IPS-18a (cell line): ENCODE results near the gene ASB5.

ENCODE experiments used
- H3K27ac ChIP-seq: one replicate; pipeline ENCODE4 v1.5.1; 2013; ENCODE audit warnings: low read length
- H3K27me3 ChIP-seq: one replicate; pipeline ENCODE4 v1.6.1; 2013; ENCODE audit warnings: mild to moderate bottlenecking, low read length; ENCODE audit not compliant: control insufficient read depth, insufficient read depth
- H3K36me3 ChIP-seq: one replicate; pipeline ENCODE4 v1.6.1; 2013; ENCODE audit warnings: low read depth, low read length; ENCODE audit not compliant: control insufficient read depth
- H3K4me1 ChIP-seq: one replicate; pipeline ENCODE4 v1.6.1; 2013; ENCODE audit warnings: low read depth, low read length; ENCODE audit not compliant: control insufficient read depth
- H3K4me3 ChIP-seq: one replicate; pipeline ENCODE4 v1.5.1; 2013; ENCODE audit warnings: low read length
- H3K9ac ChIP-seq: one replicate; pipeline ENCODE4 v1.6.1; 2013; ENCODE audit warnings: mild to moderate bottlenecking, low read length, moderate library complexity
- H3K9me3 ChIP-seq: one replicate; pipeline ENCODE4 v1.6.1; 2013; ENCODE audit warnings: low read depth, low read length; ENCODE audit not compliant: control insufficient read depth

Gene ASB5

GRCh38 chr4:176276710-176277109 is 7.7 kb upstream of the ASB5 start:
- H3K9ac ChIP-seq, result no peak overlapping the region
- no peaks in the 10 kb centered on the region for H3K36me3 ChIP-seq
- no peaks in the 10 kb centered on the region for H3K9me3 ChIP-seq
- H3K4me1 ChIP-seq, result no peaks in the 10 kb centered on the region
- no peak overlapping the region for H3K4me3 ChIP-seq
- no peak overlapping the region for H3K27ac ChIP-seq
- no peaks in the 10 kb centered on the region for H3K27me3 ChIP-seq

DNA sequence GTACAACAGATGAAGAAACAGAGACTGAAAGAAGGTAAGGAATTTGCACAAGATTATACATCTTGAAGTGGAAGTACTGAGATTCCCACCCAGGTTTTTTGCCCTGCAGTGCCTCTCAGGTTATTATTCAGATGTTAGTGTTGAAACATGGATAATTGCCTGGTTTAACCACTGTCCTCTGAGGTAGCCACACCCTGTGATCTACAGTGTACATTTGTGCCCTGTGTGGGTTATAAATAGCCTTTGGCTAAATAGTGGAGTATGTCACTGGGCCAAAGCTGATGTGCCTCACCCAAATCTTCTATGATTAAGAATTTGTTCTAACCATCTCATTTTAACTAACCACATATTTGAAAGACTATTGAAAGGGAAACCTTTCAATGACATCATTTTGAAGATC is 5.4 kb upstream of the ASB5 start:
- Histone ChIP-seq H3K9ac (no peak overlapping the region), H3K4me1 (no peaks in the 10 kb centered on the region), H3K9me3 (no peaks in the 10 kb centered on the region), H3K4me3 (no peak overlapping the region), H3K36me3 (no peaks in the 10 kb centered on the region), H3K27me3 (no peaks in the 10 kb centered on the region), H3K27ac (no peak overlapping the region)

GRCh38 chr4:176273736-176274135 is 4.7 kb upstream of the ASB5 start:
- Histone ChIP-seq H3K36me3 (no peaks in the 10 kb centered on the region), H3K27ac (no peak overlapping the region), H3K27me3 (no peaks in the 10 kb centered on the region), H3K9ac (no peak overlapping the region), H3K4me1 (no peaks in the 10 kb centered on the region), H3K4me3 (no peak overlapping the region), H3K9me3 (no peaks in the 10 kb centered on the region)

DNA sequence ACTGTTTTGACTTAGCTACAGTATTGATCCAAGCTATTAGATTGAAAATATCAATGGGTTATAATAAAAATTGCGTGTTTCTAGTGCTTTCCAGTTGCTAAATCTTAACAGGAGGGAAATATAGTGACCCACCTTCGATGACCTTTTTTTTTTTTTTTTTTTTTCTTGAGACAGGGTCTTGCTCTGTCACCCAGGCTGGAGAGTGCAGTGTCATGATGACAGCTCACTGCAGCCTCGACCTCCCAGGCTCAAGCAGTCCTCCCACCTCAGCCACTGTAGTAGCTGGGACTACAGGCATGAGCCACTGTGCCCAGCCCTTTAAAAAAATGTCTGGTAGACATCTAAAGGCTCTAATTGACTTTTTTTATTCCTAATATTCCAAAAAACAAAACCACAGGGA is 3.8 kb upstream of the ASB5 start:
- no peak overlapping the region for H3K27ac ChIP-seq
- H3K9ac ChIP-seq, result no peak overlapping the region
- H3K27me3 ChIP-seq, result no peaks in the 10 kb centered on the region
- H3K9me3 ChIP-seq, result no peaks in the 10 kb centered on the region
- H3K36me3 ChIP-seq, result no peaks in the 10 kb centered on the region
- no peaks in the 10 kb centered on the region for H3K4me1 ChIP-seq
- H3K4me3 ChIP-seq, result no peak overlapping the region

- no peak overlapping the region for H3K9ac ChIP-seq
- no peaks in the 10 kb centered on the region for H3K9me3 ChIP-seq
These were observed 2.7 kb upstream of the ASB5 start for GRCh38 chr4:176271749-176272148.

GRCh38 chr4:176270669-176271068 is 1.6 kb upstream of the ASB5 start:
- Histone ChIP-seq H3K4me1 (no peaks in the 10 kb centered on the region), H3K4me3 (no peak overlapping the region), H3K36me3 (no peaks in the 10 kb centered on the region), H3K9ac (no peak overlapping the region), H3K27ac (no peak overlapping the region), H3K9me3 (no peaks in the 10 kb centered on the region), H3K27me3 (no peaks in the 10 kb centered on the region)

More at GRCh38 chr4:176271749-176272148, 2.7 kb upstream of the ASB5 start:
- no peaks in the 10 kb centered on the region for H3K4me1 ChIP-seq
- no peak overlapping the region for H3K4me3 ChIP-seq
- H3K36me3 ChIP-seq, result no peaks in the 10 kb centered on the region
- no peak overlapping the region for H3K27ac ChIP-seq
- H3K27me3 ChIP-seq, result no peaks in the 10 kb centered on the region

- Histone ChIP-seq H3K27me3 (no peaks in the 10 kb centered on the region), H3K9ac (no peak overlapping the region), H3K27ac (no peak overlapping the region), H3K4me1 (no peaks in the 10 kb centered on the region), H3K36me3 (no peaks in the 10 kb centered on the region), H3K9me3 (no peaks in the 10 kb centered on the region), H3K4me3 (no peak overlapping the region)
These were observed 3.0 kb downstream of the ASB5 start for GRCh38 chr4:176266026-176266425.

DNA sequence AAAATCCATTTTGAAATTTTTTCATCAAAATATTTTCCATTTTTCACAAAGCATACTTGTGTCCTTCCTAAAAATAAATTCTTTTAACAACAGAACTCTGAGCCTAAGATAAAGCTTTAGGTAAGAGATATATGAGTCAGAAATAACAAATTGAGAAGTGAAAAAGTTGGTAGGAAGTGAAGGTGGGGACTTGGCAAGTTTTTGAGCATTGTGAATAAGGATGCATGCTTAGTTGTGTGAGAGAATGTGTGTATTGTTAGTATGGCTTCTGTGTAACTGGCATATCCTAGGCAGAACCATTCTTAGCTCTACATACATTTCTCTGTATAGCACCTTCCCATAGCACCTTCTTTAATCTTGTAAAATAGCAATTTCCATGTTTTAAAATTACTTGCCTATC is 6.8 kb downstream of the ASB5 start:
- H3K4me1 ChIP-seq, result no peaks in the 10 kb centered on the region
- H3K36me3 ChIP-seq, result no peaks in the 10 kb centered on the region
- H3K27ac ChIP-seq, result no peak overlapping the region
- no peak overlapping the region for H3K9ac ChIP-seq
- H3K4me3 ChIP-seq, result no peak overlapping the region
- H3K27me3 ChIP-seq, result no peaks in the 10 kb centered on the region
- H3K9me3 ChIP-seq, result no peaks in the 10 kb centered on the region

DNA sequence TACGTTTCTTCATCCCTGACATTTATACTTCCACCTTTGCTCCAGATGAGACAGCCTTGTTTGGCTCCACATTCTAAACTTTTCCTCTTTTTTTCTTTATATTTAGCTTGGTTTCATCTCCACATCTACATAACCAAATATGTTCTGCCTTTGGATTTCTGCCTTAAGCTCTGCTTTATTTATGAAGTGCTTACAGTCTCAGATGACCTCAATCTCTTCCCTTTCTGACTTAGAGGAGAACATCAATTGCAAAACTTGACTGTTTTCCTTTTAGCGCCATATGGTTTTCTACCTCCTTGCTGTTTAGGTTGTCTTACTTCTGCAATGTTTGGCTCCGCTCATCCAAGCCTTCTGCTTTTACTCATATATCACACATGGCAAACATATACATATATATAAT is 7.5 kb downstream of the ASB5 start:
- no peaks in the 10 kb centered on the region for H3K9me3 ChIP-seq
- H3K27me3 ChIP-seq, result no peaks in the 10 kb centered on the region
- no peaks in the 10 kb centered on the region for H3K4me1 ChIP-seq
- H3K9ac ChIP-seq, result no peak overlapping the region
- no peak overlapping the region for H3K4me3 ChIP-seq
- H3K36me3 ChIP-seq, result no peaks in the 10 kb centered on the region
- H3K27ac ChIP-seq, result no peak overlapping the region

DNA sequence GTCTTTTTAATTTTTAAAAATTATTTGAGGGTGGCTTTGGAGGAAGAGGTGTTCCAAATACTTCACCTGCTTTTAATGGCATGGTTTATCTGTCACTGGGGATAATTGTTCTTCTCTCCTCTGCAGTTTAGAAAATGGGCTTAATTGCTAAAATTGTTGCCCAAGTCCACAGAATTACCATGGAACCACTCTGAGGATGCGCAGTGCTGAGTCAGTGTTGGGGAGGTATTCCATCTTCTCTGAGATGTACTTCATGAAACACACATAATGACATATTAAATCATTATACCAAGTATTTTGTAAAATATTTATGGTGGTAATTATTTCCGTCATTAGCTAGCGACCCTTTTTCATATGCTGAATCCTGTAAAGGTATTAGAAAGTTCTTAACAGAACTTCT is 8.0 kb downstream of the ASB5 start:
- Histone ChIP-seq H3K36me3 (no peaks in the 10 kb centered on the region), H3K4me3 (no peak overlapping the region), H3K9me3 (no peaks in the 10 kb centered on the region), H3K27ac (no peak overlapping the region), H3K27me3 (no peaks in the 10 kb centered on the region), H3K4me1 (no peaks in the 10 kb centered on the region), H3K9ac (no peak overlapping the region)

GRCh38 chr4:176259330-176260090 is 9.5 kb downstream of the ASB5 start:
- H3K27me3 ChIP-seq, result no peaks in the 10 kb centered on the region
- H3K9me3 ChIP-seq, result no peaks in the 10 kb centered on the region
- no peaks in the 10 kb centered on the region for H3K36me3 ChIP-seq
- no peak overlapping the region for H3K4me3 ChIP-seq
- H3K4me1 ChIP-seq, result no peaks in the 10 kb centered on the region
- H3K27ac ChIP-seq, result no peak overlapping the region
- H3K9ac ChIP-seq, result no peak overlapping the region

- no peak overlapping the region for H3K27ac ChIP-seq
- no peaks in the 10 kb centered on the region for H3K9me3 ChIP-seq
- H3K9ac ChIP-seq, result no peak overlapping the region
- no peaks in the 10 kb centered on the region for H3K36me3 ChIP-seq
- H3K4me3 ChIP-seq, result no peak overlapping the region
- H3K27me3 ChIP-seq, result no peaks in the 10 kb centered on the region
- H3K4me1 ChIP-seq, result no peaks in the 10 kb centered on the region
These were observed 10.9 kb downstream of the ASB5 start for GRCh38 chr4:176258135-176258534.
